HG02870 (cell line): ENCODE measurements around the gene TBC1D32.

Experiments
- ATAC-seq: cut with Tn5 transposase; IDR thresholded peaks from one replicate; pipeline ENCODE4 v1.9.1; 2021; ENCODE audit warnings: mild to moderate bottlenecking, moderate library complexity; ENCODE audit not compliant: unreplicated experiment

The TBC1D32 gene

DNA sequence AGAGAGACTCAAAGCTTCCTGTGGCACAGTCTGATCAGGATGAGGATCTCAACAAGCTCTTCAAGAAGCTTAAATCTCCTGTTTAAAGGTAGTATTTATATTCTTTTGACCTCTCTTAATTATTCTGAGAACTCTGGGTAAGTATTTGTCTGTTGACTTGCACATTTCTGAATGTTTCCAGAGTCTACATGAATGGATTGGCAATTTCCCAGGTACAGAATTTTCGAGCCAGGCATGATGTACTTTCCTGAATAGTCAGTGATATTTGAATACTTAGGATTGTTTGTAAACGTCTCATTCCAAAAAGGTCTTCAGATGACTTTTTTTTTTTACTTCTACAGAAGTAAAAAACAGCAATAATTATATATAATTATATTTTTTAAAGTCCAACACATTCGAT lies 293.4 kb downstream of the TBC1D32 start:
- no peak for ATAC-seq

GRCh38 chr6:121033091-121033490 lies 301.2 kb downstream of the TBC1D32 start:
- no peak for ATAC-seq

DNA sequence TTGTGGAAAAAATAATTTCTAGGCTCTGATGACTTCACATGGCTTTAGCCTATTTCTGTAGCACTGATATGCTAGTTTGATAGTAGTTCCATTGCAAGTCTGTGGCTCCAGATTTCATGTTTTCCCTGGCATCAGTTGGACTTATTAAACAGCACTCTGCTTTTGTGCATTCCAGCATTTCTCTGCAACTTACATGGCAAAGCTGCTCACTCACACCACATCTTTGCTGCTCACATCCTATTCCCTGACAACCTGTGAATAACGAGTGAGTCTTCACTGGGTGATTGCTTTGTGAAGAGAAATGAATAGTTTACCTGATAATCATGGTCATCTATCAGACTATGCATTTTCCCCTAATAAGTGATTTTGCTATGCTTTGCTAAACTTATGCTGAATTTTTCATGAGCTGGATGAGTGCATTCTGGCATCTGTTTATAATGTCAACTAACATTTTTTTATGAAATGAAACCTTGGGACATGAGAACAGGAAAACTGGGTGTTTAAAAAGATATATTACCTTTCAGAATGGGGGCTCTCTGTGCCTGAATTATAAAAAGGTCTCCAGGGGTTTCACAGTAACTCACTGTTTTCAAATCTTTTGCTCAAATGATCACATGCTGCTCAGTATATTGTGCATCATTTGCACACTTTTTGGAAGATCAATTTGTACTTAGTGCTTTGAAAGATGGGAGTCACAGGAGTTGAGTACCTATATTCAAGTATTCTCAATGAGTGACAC lies 301.8 kb downstream of the TBC1D32 start:
- ATAC-seq = no peak
